Lower leg skin (tissue), 4 donors: ENCODE measurements around the gene ZP2. TPM values are rescaled to one million over a fixed set of nuclear protein-coding genes. Genes with fewer than 3 reads are reported as not detected.

Source experiments
- DNase-seq, 2 donors: peaks; one replicate each; pipeline ENCODE4 v3.0.0-alpha.2; 2019; ENCODE audit warnings: low spot score in 2 of 2
- H3K4me3 ChIP-seq: fragments of 200-600 bp; sonication (generic); 2 replicates; pipeline ENCODE4 v1.5.1; 2017; ENCODE audit warnings: mild to moderate bottlenecking, low read depth; ENCODE audit not compliant: poor library complexity, severe bottlenecking
- CTCF ChIP-seq, 3 donors: fragments of 450-650 bp; IDR thresholded peaks; one replicate each; pipeline ENCODE4 v1.5.1; 2016; ENCODE audit warnings: antibody characterized with exemption in 3 of 3, mild to moderate bottlenecking in 3 of 3, moderate library complexity in 2 of 3
- POLR2A ChIP-seq, 2 donors: fragments of 450-650 bp; IDR thresholded peaks; one replicate each; pipeline ENCODE4 v1.6.1; 2016 to 2017; ENCODE audit warnings: antibody characterized with exemption in 2 of 2, mild to moderate bottlenecking in 1 of 2, moderate library complexity in 1 of 2
- WGBS, 2 donors: methylation state at CpG; one replicate each; pipeline ENCODE4 v1.1.5; 2018; 5-methylcytosine and 5-hydroxymethylcytosine counted together
- intact Hi-C: fragments of 100-400 bp; cut with DNase I; formaldehyde crosslinking; loops from one replicate; pipeline ENCODE4 v1.15.0; 2023; ENCODE audit warnings: low total_unique reads
- total RNA-seq, 4 donors: library from RNA; depleted of rRNA; stranded (reverse); fragments of >200 nt; gene quantifications; one replicate each; pipeline ENCODE4 v1.1.0, GENCODE V29; 2016

The ZP2 gene
- total RNA-seq, 4 donors from 2014 or later, result 0.32 TPM; not detected in 3

GRCh38 chr16:21244518-21245215, 33.3 kb upstream of the ZP2 start:
- WGBS, 2 donors, result 49 to 55% methylated on average over 7 of the region's 7 CpGs

GRCh38 chr16:21242756-21243155, 31.4 kb upstream of the ZP2 start:
- DNase-seq, result no peak
- intact Hi-C loops, result no loop called here
- H3K4me3 ChIP-seq, result no peak overlapping the region
- 10 to 11% methylated on average over 2 of the region's 2 CpGs for WGBS, 2 donors
- TF ChIP-seq CTCF (IDR thresholded peaks at IDR 0.05) (no peak), POLR2A (IDR thresholded peaks at IDR 0.05) (no peak)

More at GRCh38 chr16:21244518-21245215, 33.3 kb upstream of the ZP2 start:
- H3K4me3 ChIP-seq, result no peak overlapping the region
- TF ChIP-seq POLR2A (IDR thresholded peaks at IDR 0.05) (no peak), CTCF (IDR thresholded peaks at IDR 0.05) (no peak)
- DNase-seq, result no peak
- intact Hi-C loops, result no loop called here

- no peak overlapping the region for H3K4me3 ChIP-seq
- no peak for DNase-seq
- intact Hi-C loops, result no loop called here
- 80 to 86% methylated on average over 4 of the region's 4 CpGs for WGBS, 2 donors
- no peak for TF ChIP-seq POLR2A (IDR thresholded peaks at IDR 0.05)
- no peak for TF ChIP-seq CTCF (IDR thresholded peaks at IDR 0.05)
Observed at GRCh38 chr16:21239646-21240045, 28.3 kb upstream of the ZP2 start.

- WGBS, 2 donors, result 87 to 88% methylated on average over 5 of the region's 5 CpGs
Observed at GRCh38 chr16:21236831-21237230, 25.5 kb upstream of the ZP2 start.

GRCh38 chr16:21235199-21235585, 23.8 kb upstream of the ZP2 start:
- DNase-seq, result no peak
- TF ChIP-seq CTCF (IDR thresholded peaks at IDR 0.05) (no peak), POLR2A (IDR thresholded peaks at IDR 0.05) (no peak)
- no peak overlapping the region for H3K4me3 ChIP-seq
- WGBS, 2 donors, result 88 to 89% methylated on average over 3 of the region's 3 CpGs
- intact Hi-C loops, result no loop called here

More at GRCh38 chr16:21236831-21237230, 25.5 kb upstream of the ZP2 start:
- H3K4me3 ChIP-seq, result no peak overlapping the region
- no peak for TF ChIP-seq CTCF (IDR thresholded peaks at IDR 0.05)
- TF ChIP-seq POLR2A (IDR thresholded peaks at IDR 0.05), result no peak
- intact Hi-C loops, result no loop called here
- DNase-seq, result no peak
